Activated CD8-positive, alpha-beta memory T cell treated with anti-CD3 and anti-CD28 coated beads for 1 hour (primary cell): Measurements from ENCODE around the gene PCSK5.
"Not testable (repeated sequence)": the region's sequence is repeated elsewhere in the genome, so short reads cannot be mapped to it uniquely, and the experiment has no call there.

ENCODE experiments used
- DNase-seq, 2 donors: peaks; one replicate each; pipeline ENCODE4 v3.0.0-alpha.2; 2020; ENCODE audit warnings: low read depth in 1 of 2; ENCODE audit errors: extremely low read depth in 1 of 2

The PCSK5 gene

GRCh38 chr9:75962013-75962661 is 71.7 kb downstream of the PCSK5 start:
- no peak for DNase-seq

GRCh38 chr9:75962662-75963036 is 72.2 kb downstream of the PCSK5 start:
- no peak for DNase-seq

- DNase-seq = not testable (repeated sequence)
These were observed 72.8 kb downstream of the PCSK5 start for GRCh38 chr9:75963321-75963720.

- no peak for DNase-seq
These were observed 74.0 kb downstream of the PCSK5 start for GRCh38 chr9:75964427-75964826.

- DNase-seq = no peak
These were observed 74.8 kb downstream of the PCSK5 start for GRCh38 chr9:75965231-75965630.

GRCh38 chr9:75967556-75967955 is 77.1 kb downstream of the PCSK5 start:
- DNase-seq = no peak

- DNase-seq = no peak
These were observed 83.7 kb downstream of the PCSK5 start for GRCh38 chr9:75974016-75974766.

- no peak for DNase-seq
These were observed 84.6 kb downstream of the PCSK5 start for GRCh38 chr9:75975071-75975470.

- DNase-seq = no peak
These were observed 86.1 kb downstream of the PCSK5 start for GRCh38 chr9:75976549-75976948.

GRCh38 chr9:75979362-75979761 is 88.9 kb downstream of the PCSK5 start:
- no peak for DNase-seq

GRCh38 chr9:75983319-75984045 is 93.0 kb downstream of the PCSK5 start:
- DNase-seq = no peak

- no peak for DNase-seq
These were observed 95.0 kb downstream of the PCSK5 start for GRCh38 chr9:75985515-75985914.

- no peak for DNase-seq
These were observed 98.2 kb downstream of the PCSK5 start for GRCh38 chr9:75988663-75989062.

- DNase-seq = no peak
These were observed 99.7 kb downstream of the PCSK5 start for GRCh38 chr9:75990156-75990555.

- DNase-seq = no peak
These were observed 100.3 kb downstream of the PCSK5 start for GRCh38 chr9:75990576-75991304.

- no peak for DNase-seq
These were observed 102.2 kb downstream of the PCSK5 start for GRCh38 chr9:75992482-75993206.

- DNase-seq = no peak
These were observed 103.0 kb downstream of the PCSK5 start for GRCh38 chr9:75993434-75993833.

- no peak for DNase-seq
These were observed 104.6 kb downstream of the PCSK5 start for GRCh38 chr9:75995066-75995465.

- DNase-seq = no peak
These were observed 106.3 kb downstream of the PCSK5 start for GRCh38 chr9:75996726-75997125.

GRCh38 chr9:75997206-75997605 is 106.7 kb downstream of the PCSK5 start:
- DNase-seq = no peak
